GM18499 (cell line): ENCODE data around the gene ANO2.

ENCODE experiments used
- ATAC-seq: cut with Tn5 transposase; IDR thresholded peaks from one replicate; pipeline ENCODE4 v1.9.1; 2021; ENCODE audit warnings: moderate number of reproducible peaks; ENCODE audit not compliant: insufficient read depth, unreplicated experiment

ANO2 gene

GRCh38 chr12:5921027-5921909 lies 23.8 kb downstream of the ANO2 start:
- no peak for ATAC-seq

- no peak for ATAC-seq
Measured at GRCh38 chr12:5916785-5917290, 28.2 kb downstream of the ANO2 start.

DNA sequence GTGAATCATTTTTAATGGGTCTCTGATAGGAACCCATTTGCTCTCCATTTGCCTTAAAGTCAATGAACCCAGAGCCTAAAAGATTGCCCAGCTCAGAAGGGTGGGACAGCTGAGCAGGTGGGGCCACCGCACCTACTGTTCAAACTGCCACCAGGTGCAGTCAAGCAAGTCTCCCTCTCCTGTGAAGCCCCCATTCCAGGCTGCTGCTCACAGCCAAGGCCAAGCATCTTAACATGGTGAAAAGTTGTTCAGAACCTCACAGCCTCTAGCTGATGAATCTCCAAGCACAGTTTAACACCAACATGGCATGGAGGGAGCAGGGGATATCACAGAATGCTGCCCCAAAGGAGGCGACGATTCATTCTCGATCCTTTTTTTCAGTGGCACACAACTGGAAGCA lies 29.5 kb downstream of the ANO2 start:
- ATAC-seq: no peak

DNA sequence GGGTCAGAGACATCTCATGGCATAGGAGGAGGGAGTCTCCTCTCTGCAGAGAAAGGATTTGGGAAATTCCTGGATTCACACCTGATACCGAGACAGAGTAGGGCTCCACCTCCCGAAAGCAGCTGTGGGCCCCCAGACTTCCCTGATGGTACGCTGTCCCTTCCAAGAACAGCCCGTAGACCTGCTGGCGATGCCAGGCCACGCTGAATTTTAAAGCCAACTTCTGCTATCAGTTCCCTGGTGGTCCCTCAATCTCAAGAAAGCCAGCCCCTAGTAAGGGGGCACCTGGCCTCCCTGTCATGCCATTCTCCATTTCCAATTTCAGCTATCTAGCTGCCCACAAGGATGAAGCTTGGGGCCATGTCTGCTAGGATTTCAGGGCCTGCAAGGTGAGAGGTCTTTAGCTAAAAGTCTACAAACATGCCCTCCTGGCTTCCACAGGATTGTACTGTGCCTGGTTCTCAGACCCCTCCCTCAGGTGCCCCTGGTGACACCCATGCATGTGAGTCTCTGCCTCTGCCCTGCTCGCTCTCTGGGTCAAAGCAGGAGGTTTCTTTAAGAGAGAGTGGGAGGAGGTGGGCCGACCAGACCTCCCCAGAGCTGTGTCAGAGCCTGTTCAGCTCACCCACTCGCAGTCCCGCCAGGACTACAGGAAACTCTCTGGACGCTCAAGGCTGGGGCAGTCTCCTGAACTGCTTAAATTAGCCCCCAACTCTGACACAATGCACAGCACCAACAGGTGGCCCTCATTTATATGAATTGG lies 30.5 kb downstream of the ANO2 start:
- ATAC-seq: no peak

DNA sequence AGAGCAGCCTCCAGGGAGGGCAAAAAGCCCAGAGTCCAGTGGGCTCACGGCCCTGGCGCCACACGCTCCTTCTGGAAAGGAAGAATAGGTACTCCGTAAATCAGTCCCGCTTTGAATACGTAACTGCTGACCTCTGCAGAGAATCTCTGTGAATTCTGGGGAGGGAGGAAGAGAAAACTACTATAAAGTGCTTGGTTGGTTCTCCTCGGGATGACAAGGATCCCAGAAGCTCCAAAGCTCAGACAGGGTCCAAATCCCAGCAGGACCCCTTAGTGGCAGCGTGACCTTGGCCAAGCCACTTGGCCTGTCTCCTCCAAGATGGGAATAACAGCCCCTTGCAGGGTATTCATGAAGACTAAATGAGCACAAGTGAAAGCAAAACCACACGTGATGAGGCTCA lies 31.7 kb downstream of the ANO2 start:
- ATAC-seq: no peak

DNA sequence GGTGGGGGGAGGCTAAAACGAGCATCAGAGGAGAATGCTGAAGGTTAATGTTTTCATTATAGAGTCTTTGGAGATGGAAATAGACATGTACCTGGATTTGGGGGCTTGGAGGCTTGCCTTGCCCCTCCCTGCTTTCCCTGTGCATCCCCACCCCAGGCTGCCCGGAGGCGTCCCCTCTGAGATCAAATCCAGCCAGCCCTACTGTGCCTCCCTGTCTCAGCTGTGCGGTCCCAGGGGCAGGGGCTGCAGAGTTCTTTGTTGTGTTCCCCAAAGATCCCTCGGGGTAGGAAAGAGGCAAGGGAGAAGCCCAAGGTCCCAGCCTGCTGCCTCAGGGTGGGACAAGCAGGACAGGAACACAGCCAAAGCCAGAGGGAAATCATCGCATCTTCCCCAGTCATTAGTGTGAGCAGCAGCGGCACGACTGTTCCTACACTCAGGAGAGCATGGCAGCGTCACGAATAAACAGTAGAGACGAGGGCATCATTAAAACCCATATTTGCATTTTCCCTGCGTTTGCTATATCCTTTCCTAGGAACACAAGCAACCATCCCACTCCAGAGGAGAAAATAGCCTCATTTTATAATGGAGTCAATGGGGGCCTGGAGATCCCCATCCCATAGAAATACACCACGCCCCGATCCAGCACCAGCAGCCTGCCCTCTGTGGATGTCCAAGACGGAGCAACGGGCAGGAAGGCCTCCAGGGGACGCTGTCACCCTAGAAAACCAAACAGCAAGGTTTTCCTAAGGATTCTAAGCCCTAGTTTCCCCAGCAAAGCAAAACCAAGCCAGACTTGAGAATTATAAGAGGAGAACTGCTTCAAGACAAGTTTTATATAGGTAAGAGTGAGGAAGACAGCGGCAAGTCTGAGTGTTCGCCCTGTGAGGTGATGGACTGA lies 32.4 kb downstream of the ANO2 start:
- no peak for ATAC-seq

DNA sequence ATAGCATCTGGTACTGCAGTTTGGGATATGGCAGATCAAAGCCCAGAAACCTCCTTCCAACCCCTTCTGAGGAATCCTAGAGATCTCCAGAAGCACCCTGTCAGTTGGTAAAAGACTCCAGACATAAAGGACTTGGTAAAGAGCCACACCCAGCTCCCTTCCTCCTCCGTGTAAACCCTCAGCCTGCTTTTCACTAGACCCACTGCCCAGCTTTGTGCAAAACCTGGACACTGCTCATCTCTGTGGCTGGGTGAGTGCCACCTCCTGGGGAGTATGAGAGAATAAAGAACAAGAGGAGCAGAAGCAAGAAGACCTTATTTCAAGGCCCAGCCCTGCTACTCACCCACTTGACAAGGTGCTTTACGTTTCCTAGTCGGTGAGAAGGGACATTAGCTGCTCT lies 33.0 kb downstream of the ANO2 start:
- no peak for ATAC-seq

- ATAC-seq: no peak
Measured at GRCh38 chr12:5910790-5911548, 34.1 kb downstream of the ANO2 start.

- ATAC-seq: no peak
Measured at GRCh38 chr12:5909560-5909959, 35.5 kb downstream of the ANO2 start.

- no peak for ATAC-seq
Measured at GRCh38 chr12:5908251-5908650, 36.8 kb downstream of the ANO2 start.

- ATAC-seq: no peak
Measured at GRCh38 chr12:5907807-5908206, 37.3 kb downstream of the ANO2 start.

DNA sequence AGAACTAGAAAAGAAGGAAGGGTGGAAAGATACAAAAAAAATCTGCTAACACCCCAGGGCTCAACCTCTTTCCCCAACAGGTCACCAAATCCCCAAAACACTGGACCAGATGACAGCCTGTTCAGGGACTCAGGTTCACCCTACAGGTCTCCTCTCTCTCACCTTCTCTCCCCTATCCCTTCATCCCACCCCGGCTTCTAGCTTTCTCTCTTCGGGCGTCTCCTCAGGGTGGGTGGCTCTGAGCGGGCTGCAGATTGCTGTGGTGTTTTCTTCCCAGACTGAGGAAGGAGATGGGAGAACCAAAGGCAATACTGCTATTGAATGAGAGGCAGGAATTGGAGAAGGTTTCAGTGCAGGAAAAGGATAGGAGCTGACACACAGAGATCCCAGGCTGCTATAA lies 39.3 kb downstream of the ANO2 start:
- no peak for ATAC-seq

DNA sequence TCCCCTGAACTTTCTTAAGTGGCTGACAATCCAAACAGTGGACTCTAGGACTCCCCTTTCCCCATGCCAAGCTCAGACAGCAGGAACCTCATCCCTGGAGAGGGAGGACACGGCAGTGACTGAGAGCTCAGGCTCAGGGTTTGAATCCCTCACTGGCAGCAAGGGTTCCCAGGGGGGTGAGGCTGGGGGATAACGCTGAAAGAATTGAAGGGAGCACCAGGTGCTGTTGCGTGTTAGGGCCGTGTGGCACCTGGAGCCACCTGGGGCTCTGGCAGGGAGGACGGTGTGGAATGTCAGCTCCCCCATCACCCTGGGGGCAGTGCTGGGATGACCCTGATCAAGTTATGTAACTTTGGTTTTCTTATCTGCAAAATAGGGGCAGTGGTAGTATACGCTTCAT lies 40.1 kb downstream of the ANO2 start:
- no peak for ATAC-seq

GRCh38 chr12:5904441-5904840 lies 40.6 kb downstream of the ANO2 start:
- ATAC-seq: no peak

GRCh38 chr12:5902736-5903135 lies 42.3 kb downstream of the ANO2 start:
- ATAC-seq: no peak

DNA sequence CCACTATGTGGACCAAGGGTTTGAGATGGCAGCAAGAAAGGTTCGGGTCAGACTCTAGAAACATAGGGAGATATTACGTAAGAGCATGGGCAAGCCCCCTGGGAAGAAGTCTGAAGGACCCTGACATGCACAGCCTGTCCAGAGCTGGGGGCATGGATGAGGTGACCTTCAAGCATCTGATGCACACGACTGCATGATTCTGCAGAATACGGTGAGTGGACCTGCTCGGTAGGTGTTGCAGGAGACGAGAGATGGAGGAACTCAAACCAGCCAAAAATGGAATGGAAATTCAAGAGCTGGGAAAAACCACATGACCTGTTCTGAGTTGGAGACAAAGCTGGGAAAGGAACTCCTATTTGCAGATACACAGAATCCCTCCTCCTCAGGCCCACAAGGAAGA lies 43.6 kb downstream of the ANO2 start:
- ATAC-seq: no peak

- ATAC-seq: no peak
Measured at GRCh38 chr12:5900533-5901205, 44.4 kb downstream of the ANO2 start.

DNA sequence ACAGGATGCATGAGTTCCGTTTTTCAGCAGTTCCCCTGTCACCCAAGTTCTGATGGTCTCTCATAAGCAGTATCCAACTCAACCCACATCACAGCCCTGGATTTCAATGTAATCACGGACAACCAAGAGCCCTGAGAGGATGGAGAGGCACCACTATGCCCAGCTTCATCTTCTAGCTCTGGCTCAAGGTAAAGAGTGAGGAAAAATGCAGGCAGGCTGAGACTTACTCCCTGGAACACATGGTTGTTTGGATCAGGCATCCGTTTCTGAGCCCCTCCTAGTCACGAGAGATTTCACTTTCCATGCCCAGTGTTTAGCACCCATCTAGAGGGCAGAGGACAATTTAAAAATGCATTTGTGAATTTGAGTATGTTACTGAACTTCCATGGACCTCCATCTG lies 45.0 kb downstream of the ANO2 start:
- ATAC-seq: no peak

DNA sequence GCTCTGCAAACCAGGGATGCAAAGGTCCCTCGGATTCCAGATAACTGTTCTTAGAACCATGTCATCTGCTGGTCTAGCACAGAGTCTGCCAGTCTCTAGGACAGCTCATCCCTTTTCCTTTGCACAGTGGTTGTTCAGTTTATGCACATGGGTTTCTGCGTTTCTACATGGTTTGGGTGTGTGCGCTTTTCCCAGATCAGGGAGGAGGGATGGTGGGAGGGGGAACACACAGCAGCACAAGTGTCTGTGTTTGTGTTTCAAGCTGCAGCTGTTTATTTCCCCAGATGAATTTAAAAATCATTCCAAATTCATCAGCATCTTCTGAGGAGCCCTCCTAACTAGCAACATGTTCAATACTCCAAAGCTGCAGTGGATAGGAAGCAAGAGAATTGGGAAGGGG lies 45.4 kb downstream of the ANO2 start:
- ATAC-seq: no peak
